K562 (cell line): Measurements from ENCODE around the gene CLSTN1.

ENCODE experiments used
- E4F1 ChIP-seq: fragments of 250-450 bp; sonication (Bioruptor Pico); IDR thresholded peaks from 2 replicates; pipeline ENCODE4 v1.5.0; 2021; ENCODE audit warnings: mild to moderate bottlenecking, borderline replicate concordance
- FOXM1 ChIP-seq, 2 experiments: fragments of 450-650 bp in 1 of 2; sonication (generic) in 1 of 2; formaldehyde crosslinking in 1 of 2; IDR thresholded peaks; 2 replicates each; pipeline versions ENCODE4 v1.6.1 to v1.9.0; 2017 to 2022; ENCODE audit warnings: low read depth in 2 of 2, mild to moderate bottlenecking in 2 of 2, missing genetic modification reagents in 1 of 2, moderate library complexity in 1 of 2
- HMBOX1 ChIP-seq: sonication (generic); IDR thresholded peaks from 2 replicates; pipeline ENCODE4 v1.6.1; 2016
- JUN ChIP-seq, 2 experiments: sonication (generic) in 1 of 2; formaldehyde crosslinking in 1 of 2; IDR thresholded peaks; 2 replicates each; pipeline versions ENCODE4 v1.6.1 to v1.8.0; 2012 to 2022; ENCODE audit warnings: borderline replicate concordance in 2 of 2, mild to moderate bottlenecking in 2 of 2, improper control_type of control experiment in 1 of 2, low read depth in 1 of 2, low read length in 1 of 2, missing genetic modification reagents in 1 of 2
- MCM2 ChIP-seq: fragments of 450-650 bp; IDR thresholded peaks from 2 replicates; pipeline ENCODE4 v1.6.1; 2017; ENCODE audit warnings: low read depth, mild to moderate bottlenecking
- MXI1 ChIP-seq: IDR thresholded peaks from 2 replicates; pipeline ENCODE4 v1.6.1; 2011; ENCODE audit warnings: low read depth, mild to moderate bottlenecking, improper control_type of control experiment, low read length
- MYBL2 ChIP-seq, 2 experiments: fragments of 450-650 bp in 1 of 2; sonication (generic) in 1 of 2; formaldehyde crosslinking in 1 of 2; IDR thresholded peaks; 2 replicates each; pipeline versions ENCODE4 v1.6.1 to v1.8.1; 2017 to 2022; ENCODE audit warnings: borderline replicate concordance in 1 of 2, inconsistent platforms in 1 of 2, low read depth in 1 of 2, mild to moderate bottlenecking in 1 of 2, missing genetic modification reagents in 1 of 2, moderate library complexity in 1 of 2
- PHTF2 ChIP-seq: fragments of 250-450 bp; sonication (Bioruptor Pico); IDR thresholded peaks from 2 replicates; pipeline ENCODE4 v1.5.0; 2021; ENCODE audit warnings: mild to moderate bottlenecking
- TAF1 ChIP-seq: IDR thresholded peaks from 2 replicates; pipeline ENCODE4 v1.6.1; 2011; ENCODE audit warnings: mild to moderate bottlenecking, low read length, moderate library complexity; ENCODE audit not compliant: insufficient read depth, control insufficient read depth, severe bottlenecking; ENCODE audit errors: extremely low read depth
- ZNF583 ChIP-seq: fragments of 250-450 bp; sonication (Bioruptor Pico); IDR thresholded peaks from 2 replicates; pipeline ENCODE4 v1.4.0; 2020
- TF ChIP-seq, protein P1 (sequence below): sonication (generic); formaldehyde crosslinking; IDR thresholded peaks from 2 replicates; pipeline ENCODE4 v1.9.0; 2022; ENCODE audit warnings: mild to moderate bottlenecking, missing genetic modification reagents

DNA sequence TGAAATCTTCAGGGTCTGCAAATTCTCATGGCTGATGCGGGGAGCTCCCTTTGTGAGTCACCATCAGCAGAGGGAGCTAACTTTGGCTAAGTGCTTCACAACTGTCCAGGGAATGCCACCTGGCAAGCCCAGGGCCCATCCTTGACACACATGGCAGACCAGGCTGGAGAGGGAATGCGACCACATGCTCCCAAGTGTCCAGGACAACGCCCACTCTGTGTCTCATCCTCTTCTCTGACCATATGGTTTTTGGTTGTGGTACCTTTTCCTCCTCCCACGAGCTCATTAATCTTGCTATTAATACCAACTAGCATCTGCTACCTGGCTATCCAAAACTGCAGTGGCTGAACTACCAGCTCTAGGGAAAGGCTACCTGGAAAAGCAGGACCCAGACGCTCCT is 37.1 kb upstream of the CLSTN1 start:
- no peak for TF ChIP-seq E4F1 (CRISPR knock-in tag)
- no peak for TF ChIP-seq PHTF2 (CRISPR knock-in tag)
- no peak for TF ChIP-seq TAF1
- no peak for TF ChIP-seq JUN (IDR thresholded peaks at IDR 0.05; ENCODE audit: borderline replicate concordance, low read depth, low read length)
- TF ChIP-seq JUN (CRISPR knock-in tag; IDR thresholded peaks at IDR 0.05; ENCODE audit: borderline replicate concordance): no peak
- TF ChIP-seq, protein P1, sequence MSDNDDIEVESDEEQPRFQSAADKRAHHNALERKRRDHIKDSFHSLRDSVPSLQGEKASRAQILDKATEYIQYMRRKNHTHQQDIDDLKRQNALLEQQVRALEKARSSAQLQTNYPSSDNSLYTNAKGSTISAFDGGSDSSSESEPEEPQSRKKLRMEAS (CRISPR knock-in tag): no peak
- TF ChIP-seq MYBL2 (IDR thresholded peaks at IDR 0.05; ENCODE audit: low read depth): no peak
- TF ChIP-seq MYBL2 (CRISPR knock-in tag; IDR thresholded peaks at IDR 0.05; ENCODE audit: borderline replicate concordance): no peak
- TF ChIP-seq FOXM1 (IDR thresholded peaks at IDR 0.05; ENCODE audit: low read depth): no peak
- no peak for TF ChIP-seq FOXM1 (CRISPR knock-in tag; IDR thresholded peaks at IDR 0.05; ENCODE audit: low read depth)
- TF ChIP-seq MXI1: no peak
- no peak for TF ChIP-seq HMBOX1
- no peak for TF ChIP-seq MCM2
- no peak for TF ChIP-seq ZNF583
